H1 (cell line): Measurements from ENCODE around the gene WDR37. TPM values are rescaled to one million over a fixed set of nuclear protein-coding genes. Genes with fewer than 3 reads are reported as not detected.

ENCODE experiments used
- CTCF ChIA-PET: fragments of 300-600 bp; sonication (Branson Sonifier 250); formaldehyde crosslinking; loops from one replicate; lab custom pipeline; 2021; ENCODE audit not compliant: partially characterized antibody; lab: Charles Lee
- POLR2A ChIA-PET: fragments of 300-600 bp; sonication (Branson Sonifier 250); formaldehyde crosslinking; loops from one replicate; lab custom pipeline; 2021; ENCODE audit warnings: inconsistent platforms; ENCODE audit not compliant: partially characterized antibody; lab: Charles Lee
- DNase-seq, 2 experiments: peaks; one replicate each; pipeline versions ENCODE4 v3.0.0 to v3.0.0-alpha.2; 2010 to 2022; ENCODE audit warnings: low spot score in 2 of 2, low read depth in 1 of 2, mixed read lengths in 1 of 2
- FAIRE-seq: peaks from 2 replicates; lab custom pipeline; 2011; peaks lifted over from hg19 to GRCh38; lab: Jason Lieb, UNC
- H2AFZ ChIP-seq: 2 replicates; pipeline ENCODE4 v1.8.1; 2012; ENCODE audit warnings: low read length, inconsistent platforms
- H2AK5ac ChIP-seq: 2 replicates; pipeline ENCODE4 v1.6.1; 2013; ENCODE audit warnings: low read depth, low read length
- H2BK120ac ChIP-seq: replicated peaks from 2 replicates; pipeline ENCODE3; 2013; ENCODE audit warnings: low read depth, low read length, inconsistent platforms
- H2BK12ac ChIP-seq: 2 replicates; pipeline ENCODE4 v1.6.1; 2013; ENCODE audit warnings: low read depth, low read length
- H2BK15ac ChIP-seq: 2 replicates; pipeline ENCODE4 v1.6.1; 2013; ENCODE audit warnings: low read length
- H2BK20ac ChIP-seq: 2 replicates; pipeline ENCODE4 v1.6.1; 2013; ENCODE audit warnings: low read length
- H2BK5ac ChIP-seq: 2 replicates; pipeline ENCODE4 v1.6.1; 2013; ENCODE audit warnings: low read depth, low read length
- H3K14ac ChIP-seq: 2 replicates; pipeline ENCODE4 v1.6.1; 2013; ENCODE audit warnings: inconsistent platforms; ENCODE audit not compliant: insufficient read length
- H3K18ac ChIP-seq: 2 replicates; pipeline ENCODE4 v1.6.1; 2013; ENCODE audit warnings: low read length; ENCODE audit errors: extremely low read depth
- H3K23ac ChIP-seq: 2 replicates; pipeline ENCODE4 v1.6.1; 2013; ENCODE audit warnings: inconsistent platforms; ENCODE audit not compliant: insufficient read length
- H3K23me2 ChIP-seq: 2 replicates; pipeline ENCODE4 v1.6.1; 2013; ENCODE audit warnings: low read depth, low read length
- H3K27ac ChIP-seq: 2 replicates; pipeline ENCODE4 v1.6.1; 2011; ENCODE audit warnings: low read depth, low read length, inconsistent platforms
- H3K27me3 ChIP-seq, 4 experiments: replicated peaks in 1 of 4; 1 replicate in 1 of 4; 2 replicates in 3 of 4; pipeline versions ENCODE4 v1.6.1 to v1.8.1; 2011 to 2013; ENCODE audit warnings: low read length in 3 of 4, mild to moderate bottlenecking in 3 of 4, inconsistent platforms in 2 of 4, mixed read lengths in 2 of 4, moderate library complexity in 1 of 4; ENCODE audit not compliant: control insufficient read depth in 3 of 4, insufficient read depth in 3 of 4; ENCODE audit errors: extremely low read depth in 1 of 4
- H3K36me3 ChIP-seq, 4 experiments: 2 replicates each; pipeline versions ENCODE4 v1.6.1 to v1.8.1; 2011 to 2013; ENCODE audit warnings: mild to moderate bottlenecking in 4 of 4, low read length in 3 of 4, moderate library complexity in 2 of 4, control low read depth in 1 of 4, inconsistent platforms in 1 of 4; ENCODE audit not compliant: insufficient read depth in 4 of 4, control insufficient read depth in 2 of 4
- H3K4ac ChIP-seq: replicated peaks from 2 replicates; pipeline ENCODE3; 2013; ENCODE audit warnings: low read length, low read depth, mixed read lengths, inconsistent platforms; ENCODE audit not compliant: insufficient read length
- H3K4me1 ChIP-seq, 4 experiments: replicated peaks in 1 of 4; 1 replicate in 1 of 4; 2 replicates in 3 of 4; pipeline versions ENCODE4 v1.6.1 to v1.8.1; 2011 to 2013; ENCODE audit warnings: low read length in 3 of 4, inconsistent platforms in 2 of 4, mixed read lengths in 1 of 4; ENCODE audit not compliant: insufficient read depth in 4 of 4, control insufficient read depth in 3 of 4
- H3K4me2 ChIP-seq, 2 experiments: 2 replicates each; pipeline versions ENCODE4 v1.6.1 to v1.8.1; 2011 to 2013; ENCODE audit warnings: low read depth in 2 of 2, low read length in 2 of 2, control low read depth in 1 of 2, inconsistent platforms in 1 of 2, mild to moderate bottlenecking in 1 of 2; ENCODE audit not compliant: insufficient read depth in 1 of 2
- H3K4me3 ChIP-seq, 4 experiments: fragments of 200-600, 300-600 bp in 1 of 4; sonication (generic), shearing (Covaris generic), sonication (Bioruptor Twin) in 1 of 4; 2 replicates each; pipeline versions ENCODE4 v1.5.1 to v1.8.1; 2011 to 2016; ENCODE audit warnings: low read length in 4 of 4, low read depth in 3 of 4, control low read depth in 2 of 4, inconsistent platforms in 2 of 4, mild to moderate bottlenecking in 2 of 4, mixed read lengths in 1 of 4, moderate library complexity in 1 of 4; ENCODE audit not compliant: insufficient read depth in 2 of 4; ENCODE audit errors: extremely low read depth in 1 of 4
- H3K56ac ChIP-seq: replicated peaks from 2 replicates; pipeline ENCODE3; 2013; ENCODE audit warnings: low read depth, mild to moderate bottlenecking, mixed read lengths, low read length, inconsistent platforms; ENCODE audit not compliant: insufficient read length
- H3K79me1 ChIP-seq: 2 replicates; pipeline ENCODE4 v1.6.1; 2013; ENCODE audit warnings: low read depth, low read length, control low read depth
- H3K79me2 ChIP-seq, 2 experiments: 2 replicates each; pipeline versions ENCODE4 v1.6.1 to v1.8.1; 2012 to 2013; ENCODE audit warnings: low read length in 2 of 2, mild to moderate bottlenecking in 2 of 2, inconsistent platforms in 1 of 2; ENCODE audit not compliant: insufficient read depth in 2 of 2, control insufficient read depth in 1 of 2
- H3K9ac ChIP-seq, 4 experiments: replicated peaks in 1 of 4; 1 replicate in 1 of 4; 2 replicates in 3 of 4; pipeline versions ENCODE4 v1.6.1 to v1.8.1; 2011 to 2013; ENCODE audit warnings: low read depth in 3 of 4, low read length in 3 of 4, control low read depth in 2 of 4, mild to moderate bottlenecking in 2 of 4, moderate library complexity in 2 of 4, inconsistent platforms in 1 of 4; ENCODE audit errors: extremely low read depth in 1 of 4
- H3K9me3 ChIP-seq, 2 experiments: 2 replicates each; pipeline versions ENCODE4 v1.6.1 to v1.8.1; 2012 to 2013; ENCODE audit warnings: mild to moderate bottlenecking in 2 of 2, moderate library complexity in 2 of 2, control low read depth in 1 of 2, inconsistent platforms in 1 of 2, low read depth in 1 of 2, low read length in 1 of 2, mixed read lengths in 1 of 2; ENCODE audit not compliant: insufficient read depth in 2 of 2
- H4K20me1 ChIP-seq, 2 experiments: replicated peaks in 1 of 2; 2 replicates each; pipeline versions ENCODE3 to v1.8.1; 2011 to 2013; ENCODE audit warnings: inconsistent platforms in 2 of 2, low read length in 2 of 2, mild to moderate bottlenecking in 1 of 2; ENCODE audit not compliant: insufficient read depth in 2 of 2, control insufficient read depth in 1 of 2
- H4K5ac ChIP-seq: 2 replicates; pipeline ENCODE4 v1.6.1; 2013; ENCODE audit warnings: low read length, low read depth, mixed read lengths, inconsistent platforms; ENCODE audit not compliant: insufficient read length
- H4K8ac ChIP-seq: 2 replicates; pipeline ENCODE4 v1.8.0; 2013; ENCODE audit warnings: mild to moderate bottlenecking, moderate library complexity, low read length, inconsistent platforms; ENCODE audit not compliant: insufficient read depth; ENCODE audit errors: extremely low read depth
- H4K91ac ChIP-seq: replicated peaks from 2 replicates; pipeline ENCODE3; 2013; ENCODE audit warnings: low read length, mixed read lengths, inconsistent platforms; ENCODE audit not compliant: insufficient read length
- CTCF ChIP-seq, 3 experiments: IDR thresholded peaks; 1 replicate in 2 of 3; 2 replicates in 1 of 3; pipeline versions ENCODE4 v1.5.1 to v1.6.1; 2011; ENCODE audit warnings: low read length in 3 of 3, mild to moderate bottlenecking in 3 of 3, inconsistent platforms in 2 of 3, low read depth in 1 of 3, moderate library complexity in 1 of 3; ENCODE audit not compliant: insufficient read depth in 1 of 3; ENCODE audit errors: control extremely low read depth in 1 of 3
- RAD21 ChIP-seq, 2 experiments: IDR thresholded peaks in 1 of 2; conservative IDR thresholded peaks in 1 of 2; 2 replicates each; pipeline ENCODE4 v1.6.1; 2011; ENCODE audit warnings: low read depth in 2 of 2, low read length in 2 of 2, improper control_type of control experiment in 1 of 2, inconsistent platforms in 1 of 2, mild to moderate bottlenecking in 1 of 2, moderate library complexity in 1 of 2
- USF2 ChIP-seq: IDR thresholded peaks from 2 replicates; pipeline ENCODE4 v1.6.1; 2011; ENCODE audit warnings: low read length, improper control_type of control experiment
- WGBS, 2 experiments: shearing (Covaris generic) in 1 of 2; methylation state at CpG; one replicate each; pipeline versions ENCODE4 v1.1.6 to v1.1.7; 2013 to 2015; ENCODE audit warnings: low lambda C conversion rate in 2 of 2, mixed read lengths in 2 of 2, inconsistent platforms in 1 of 2, low coverage in 1 of 2, missing lambda C conversion rate in 1 of 2; ENCODE audit not compliant: insufficient replicate concordance in 2 of 2, insufficient coverage in 1 of 2, insufficient read length in 1 of 2; ENCODE audit errors: extremely low coverage in 1 of 2, missing lambda C conversion rate in 1 of 2; 5-methylcytosine and 5-hydroxymethylcytosine counted together
- polyA plus RNA-seq, 7 experiments: library from polyadenylated mRNA; depleted of rRNA in 3 of 7; stranded (reverse) in 5 of 7; unstranded in 2 of 7; fragments of >200 nt in 5 of 7; fragments of 200-250 nt in 2 of 7; gene quantifications; 1 replicate in 5 of 7; 2 replicates in 1 of 7; 4 replicates in 1 of 7; pipeline versions ENCODE4 v1.2.1 to v1.2.3, GENCODE V29; 2011 to 2013; ENCODE audit warnings: missing spikeins in 2 of 7, mixed read lengths in 2 of 7
- total RNA-seq: library from RNA; stranded (reverse); fragmentation: NEBNext Ultra II Directional; extraction: Animal tissue kit (Norgen Biotek cat#: 25700); gene quantifications from 2 replicates; pipeline ENCODE4 v1.2.1, GENCODE V29; 2021

WDR37 gene
- total and polyA plus RNA-seq, 2 of the 8 experiments (the other 6 are each of a cell fraction or from before 2014, with no cell fraction given), result 9.6 to 12.0 TPM

- Histone ChIP-seq H3K79me2 (no peaks in the 10 kb centered on the region), H3K18ac (no peak overlapping the region), H4K91ac (no peak overlapping the region), H3K79me1 (no peaks in the 10 kb centered on the region), H4K5ac (no peak overlapping the region), H3K9ac (no peak overlapping the region), H3K27me3 (no peaks in the 10 kb centered on the region), H2BK15ac (no peak overlapping the region), H2AFZ (no peak overlapping the region), H3K23me2 (no peaks in the 10 kb centered on the region), H3K36me3 (no peaks in the 10 kb centered on the region), H3K4me1 (no peaks in the 10 kb centered on the region), H3K14ac (no peak overlapping the region), H3K9me3 (peaks cover 0 to 3% of the 10 kb centered on the region in 2 experiments; a peak in 1 of 4 replicates), H3K56ac (no peak overlapping the region), H2AK5ac (no peak overlapping the region), H3K27ac (no peak overlapping the region), H2BK20ac (no peak overlapping the region), H3K4ac (no peak overlapping the region), H4K20me1 (no peaks in the 10 kb centered on the region), H3K23ac (no peak overlapping the region), H4K8ac (no peak overlapping the region), H2BK5ac (no peak overlapping the region), H2BK12ac (no peak overlapping the region), H3K4me3 (no peak overlapping the region), H3K4me2 (no peak overlapping the region), H2BK120ac (no peak overlapping the region)
- 69 to 100% methylated on average over 1 to 3 of the region's 3 CpGs for WGBS, 2 experiments
- ChIA-PET CTCF (no interaction called here), POLR2A (no interaction called here)
- FAIRE-seq, result peak; percentile 19
- DNase-seq, result peak in 1 of 2 experiments; percentile 45
- TF ChIP-seq RAD21 (IDR thresholded peaks at IDR 0.05 in 1 of 2, conservative IDR thresholded peaks at IDR 0.05 in 1 of 2; ENCODE audit: low read depth in 2 of 2, low read length in 2 of 2) (peak; percentile 59 to 69), CTCF (IDR thresholded peaks at IDR 0.05; ENCODE audit: control extremely low read depth in 1 of 3, insufficient read depth in 1 of 3, low read depth in 1 of 3, low read length in 3 of 3) (peak; percentile 52 to 71 (median 60)), USF2 (no peak)
Measured at GRCh38 chr10:1142596-1142995, 86.4 kb downstream of the WDR37 start.
